HEK293 (cell line): Measurements from ENCODE around the gene TCF7L2.

Experiments used
- CTCF ChIA-PET: fragments of 350-600 bp; formaldehyde crosslinking; extraction: SDS; loops from one replicate; lab custom pipeline; 2021; ENCODE audit warnings: antibody characterized with exemption; lab: Yijun Ruan, JAX
- POLR2A ChIA-PET: fragments of 300-600 bp; formaldehyde crosslinking; extraction: SDS; loops from one replicate; lab custom pipeline; 2020; ENCODE audit warnings: antibody characterized with exemption, inconsistent platforms; lab: Yijun Ruan, JAX
- H3K27ac ChIP-seq: fragments of 200-500 bp; sonication (Bioruptor generic); 2 replicates; pipeline ENCODE4 v1.5.1; 2014; ENCODE audit warnings: low read depth, low read length, control low read depth, inconsistent platforms; ENCODE audit errors: extremely low read depth
- H3K36me3 ChIP-seq, 2 experiments: fragments of 200-500 bp in 1 of 2; sonication (Bioruptor generic) in 1 of 2; 1 replicate in 1 of 2; 2 replicates in 1 of 2; pipeline ENCODE4 v1.5.1; 2014 to 2017; ENCODE audit warnings: inconsistent platforms in 2 of 2, low read length in 2 of 2; ENCODE audit not compliant: control insufficient read depth in 2 of 2, insufficient read depth in 1 of 2
- H3K4me1 ChIP-seq: fragments of 200-500 bp; sonication (Bioruptor generic); 2 replicates; pipeline ENCODE4 v1.5.1; 2014; ENCODE audit warnings: mild to moderate bottlenecking, low read length, inconsistent platforms; ENCODE audit not compliant: control insufficient read depth, insufficient read depth
- H3K4me3 ChIP-seq: 2 replicates; pipeline ENCODE4 v1.5.1; 2011; ENCODE audit warnings: low read depth, mild to moderate bottlenecking, control low read depth, low read length, moderate library complexity
- H3K9me3 ChIP-seq: fragments of 200-500 bp; sonication (Bioruptor generic); 2 replicates; pipeline ENCODE4 v1.5.1; 2014; ENCODE audit warnings: low read depth, low read length, inconsistent platforms; ENCODE audit not compliant: control insufficient read depth, insufficient read depth
- GFI1B ChIP-seq: fragments of 450-650 bp; formaldehyde crosslinking; IDR thresholded peaks from 2 replicates; pipeline ENCODE4 v1.5.1; 2016; ENCODE audit warnings: missing biosample characterization, missing genetic modification characterization
- GLIS2 ChIP-seq: fragments of 450-650 bp; formaldehyde crosslinking; IDR thresholded peaks from 2 replicates; pipeline ENCODE4 v1.5.1; 2016; ENCODE audit warnings: missing biosample characterization, missing genetic modification characterization
- MEIS1 ChIP-seq: sonication (generic); formaldehyde crosslinking; IDR thresholded peaks from 2 replicates; pipeline ENCODE4 v1.8.1; 2022; ENCODE audit warnings: missing genetic modification reagents, mild to moderate bottlenecking, borderline replicate concordance
- SP3 ChIP-seq: fragments of 450-650 bp; formaldehyde crosslinking; IDR thresholded peaks from 2 replicates; pipeline ENCODE4 v1.5.1; 2016; ENCODE audit warnings: missing biosample characterization, missing genetic modification characterization
- TRIM28 ChIP-seq: IDR thresholded peaks from 2 replicates; pipeline ENCODE4 v1.6.1; 2011; ENCODE audit warnings: low read length, control low read depth, borderline replicate concordance
- ZBTB10 ChIP-seq: fragments of 450-650 bp; formaldehyde crosslinking; IDR thresholded peaks from 2 replicates; pipeline ENCODE4 v1.5.1; 2016; ENCODE audit warnings: missing biosample characterization, missing genetic modification characterization
- ZNF211 ChIP-seq: fragments of 450-650 bp; formaldehyde crosslinking; IDR thresholded peaks from 2 replicates; pipeline ENCODE4 v1.5.1; 2016; ENCODE audit warnings: low read depth, missing biosample characterization, missing genetic modification characterization
- ZNF23 ChIP-seq: fragments of 450-650 bp; formaldehyde crosslinking; IDR thresholded peaks from 2 replicates; pipeline ENCODE4 v1.5.1; 2016; ENCODE audit warnings: missing biosample characterization, missing genetic modification characterization, borderline replicate concordance
- ZNF280D ChIP-seq: fragments of 450-650 bp; formaldehyde crosslinking; IDR thresholded peaks from 2 replicates; pipeline ENCODE4 v1.5.1; 2016; ENCODE audit warnings: missing biosample characterization, missing genetic modification characterization
- ZNF302 ChIP-seq: fragments of 450-650 bp; formaldehyde crosslinking; IDR thresholded peaks from 2 replicates; pipeline ENCODE4 v1.5.1; 2016; ENCODE audit warnings: missing biosample characterization, missing genetic modification characterization, low read depth
- ZNF341 ChIP-seq: fragments of 450-650 bp; formaldehyde crosslinking; IDR thresholded peaks from 2 replicates; pipeline ENCODE4; 2016; ENCODE audit warnings: low read depth, missing biosample characterization, missing genetic modification characterization
- ZNF366 ChIP-seq: fragments of 450-650 bp; formaldehyde crosslinking; conservative IDR thresholded peaks from 2 replicates; pipeline ENCODE4 v1.5.1; 2016; ENCODE audit warnings: missing biosample characterization, missing genetic modification characterization
- ZNF433 ChIP-seq: fragments of 450-650 bp; formaldehyde crosslinking; IDR thresholded peaks from 2 replicates; pipeline ENCODE4 v1.5.1; 2016; ENCODE audit warnings: missing biosample characterization, missing genetic modification characterization, low read depth
- ZNF571 ChIP-seq: fragments of 450-650 bp; formaldehyde crosslinking; IDR thresholded peaks from 2 replicates; pipeline ENCODE4 v1.5.0; 2017; ENCODE audit warnings: missing biosample characterization, missing genetic modification characterization
- ZNF777 ChIP-seq: fragments of 450-650 bp; formaldehyde crosslinking; IDR thresholded peaks from 2 replicates; pipeline ENCODE4 v1.5.1; 2017; ENCODE audit warnings: missing biosample characterization, missing genetic modification characterization, borderline replicate concordance
- ZSCAN16 ChIP-seq: fragments of 450-650 bp; formaldehyde crosslinking; IDR thresholded peaks from 2 replicates; pipeline ENCODE4 v1.5.1; 2016; ENCODE audit warnings: missing biosample characterization, missing genetic modification characterization
- TF ChIP-seq, protein P1 (sequence below): fragments of 450-650 bp; formaldehyde crosslinking; IDR thresholded peaks from 2 replicates; pipeline ENCODE4 v1.5.1; 2016; ENCODE audit warnings: missing biosample characterization, missing genetic modification characterization
- TF ChIP-seq, protein P2 (sequence below): fragments of 450-650 bp; formaldehyde crosslinking; IDR thresholded peaks from 2 replicates; pipeline ENCODE4 v1.5.1; 2016; ENCODE audit warnings: missing biosample characterization, missing genetic modification characterization
- TF ChIP-seq, protein P3 (sequence below): fragments of 450-650 bp; formaldehyde crosslinking; IDR thresholded peaks from 2 replicates; pipeline ENCODE4 v1.5.1; 2016; ENCODE audit warnings: missing biosample characterization, missing genetic modification characterization, low read depth
- TF ChIP-seq, protein P4 (sequence below): fragments of 450-650 bp; formaldehyde crosslinking; IDR thresholded peaks from 2 replicates; pipeline ENCODE4 v1.5.1; 2016; ENCODE audit warnings: missing biosample characterization, missing genetic modification characterization

TCF7L2 gene

DNA sequence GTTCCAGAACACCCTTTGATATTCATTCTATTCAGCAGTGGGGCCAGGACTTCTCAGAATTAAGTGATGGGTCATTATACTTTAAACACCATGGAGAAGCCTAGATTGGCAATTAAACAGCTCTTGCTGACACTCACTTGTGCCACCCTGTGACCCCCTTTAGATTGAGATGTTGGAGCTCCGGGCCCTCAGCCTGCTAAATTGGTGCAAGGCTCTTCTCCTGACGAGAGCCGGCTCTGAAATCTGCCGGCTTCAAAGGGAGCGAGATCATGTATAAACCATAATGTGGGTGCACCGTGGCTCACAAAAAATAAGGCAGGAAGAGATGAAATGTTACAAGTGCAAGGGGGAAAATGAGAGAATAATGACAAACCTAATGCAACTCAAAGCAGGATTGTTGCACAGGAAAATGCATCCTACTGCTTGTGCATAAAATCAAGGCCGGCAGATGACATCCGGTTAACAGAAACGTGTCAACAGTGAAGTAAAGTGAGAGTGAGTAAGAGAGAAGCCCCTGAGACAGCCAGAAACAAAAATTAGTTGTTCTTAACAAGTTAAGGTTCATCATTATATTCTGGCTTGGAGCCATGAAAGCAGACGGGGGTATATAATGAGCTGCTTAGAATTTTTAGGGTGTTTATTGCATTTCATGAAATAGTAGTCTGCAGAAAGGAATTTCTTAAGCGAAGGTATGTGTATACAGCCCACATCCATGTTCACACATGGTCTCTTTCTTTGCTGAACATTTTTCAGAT, 198.2 kb downstream of the TCF7L2 start:
- no peaks in the 10 kb centered on the region for H3K9me3 ChIP-seq
- no peaks in the 10 kb centered on the region for H3K4me1 ChIP-seq
- POLR2A ChIA-PET = no interaction called here
- TF ChIP-seq SP3 (tag by site-specific recombination) = no peak
- TF ChIP-seq ZNF366 = no peak
- TF ChIP-seq GFI1B = no peak
- TF ChIP-seq, protein P1, sequence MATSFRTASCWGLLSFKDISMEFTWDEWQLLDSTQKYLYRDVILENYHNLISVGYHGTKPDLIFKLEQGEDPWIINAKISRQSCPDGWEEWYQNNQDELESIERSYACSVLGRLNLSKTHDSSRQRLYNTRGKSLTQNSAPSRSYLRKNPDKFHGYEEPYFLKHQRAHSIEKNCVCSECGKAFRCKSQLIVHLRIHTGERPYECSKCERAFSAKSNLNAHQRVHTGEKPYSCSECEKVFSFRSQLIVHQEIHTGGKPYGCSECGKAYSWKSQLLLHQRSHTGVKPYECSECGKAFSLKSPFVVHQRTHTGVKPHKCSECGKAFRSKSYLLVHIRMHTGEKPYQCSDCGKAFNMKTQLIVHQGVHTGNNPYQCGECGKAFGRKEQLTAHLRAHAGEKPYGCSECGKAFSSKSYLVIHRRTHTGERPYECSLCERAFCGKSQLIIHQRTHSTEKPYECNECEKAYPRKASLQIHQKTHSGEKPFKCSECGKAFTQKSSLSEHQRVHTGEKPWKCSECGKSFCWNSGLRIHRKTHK = no peak
- no peak for TF ChIP-seq TRIM28
- no peak for TF ChIP-seq GLIS2 (tag by site-specific recombination)
- TF ChIP-seq ZNF433 (tag by site-specific recombination) = no peak
- TF ChIP-seq, protein P2, sequence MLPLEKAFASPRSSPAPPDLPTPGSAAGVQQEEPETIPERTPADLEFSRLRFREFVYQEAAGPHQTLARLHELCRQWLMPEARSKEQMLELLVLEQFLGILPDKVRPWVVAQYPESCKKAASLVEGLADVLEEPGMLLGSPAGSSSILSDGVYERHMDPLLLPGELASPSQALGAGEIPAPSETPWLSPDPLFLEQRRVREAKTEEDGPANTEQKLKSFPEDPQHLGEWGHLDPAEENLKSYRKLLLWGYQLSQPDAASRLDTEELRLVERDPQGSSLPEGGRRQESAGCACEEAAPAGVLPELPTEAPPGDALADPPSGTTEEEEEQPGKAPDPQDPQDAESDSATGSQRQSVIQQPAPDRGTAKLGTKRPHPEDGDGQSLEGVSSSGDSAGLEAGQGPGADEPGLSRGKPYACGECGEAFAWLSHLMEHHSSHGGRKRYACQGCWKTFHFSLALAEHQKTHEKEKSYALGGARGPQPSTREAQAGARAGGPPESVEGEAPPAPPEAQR (tag by site-specific recombination) = no peak
- TF ChIP-seq ZBTB10 (tag by site-specific recombination) = no peak
- no peak for TF ChIP-seq ZNF571 (tag by site-specific recombination)
- no peak for TF ChIP-seq ZSCAN16 (tag by site-specific recombination)
- TF ChIP-seq ZNF302 (tag by site-specific recombination) = no peak
- TF ChIP-seq, protein P3, sequence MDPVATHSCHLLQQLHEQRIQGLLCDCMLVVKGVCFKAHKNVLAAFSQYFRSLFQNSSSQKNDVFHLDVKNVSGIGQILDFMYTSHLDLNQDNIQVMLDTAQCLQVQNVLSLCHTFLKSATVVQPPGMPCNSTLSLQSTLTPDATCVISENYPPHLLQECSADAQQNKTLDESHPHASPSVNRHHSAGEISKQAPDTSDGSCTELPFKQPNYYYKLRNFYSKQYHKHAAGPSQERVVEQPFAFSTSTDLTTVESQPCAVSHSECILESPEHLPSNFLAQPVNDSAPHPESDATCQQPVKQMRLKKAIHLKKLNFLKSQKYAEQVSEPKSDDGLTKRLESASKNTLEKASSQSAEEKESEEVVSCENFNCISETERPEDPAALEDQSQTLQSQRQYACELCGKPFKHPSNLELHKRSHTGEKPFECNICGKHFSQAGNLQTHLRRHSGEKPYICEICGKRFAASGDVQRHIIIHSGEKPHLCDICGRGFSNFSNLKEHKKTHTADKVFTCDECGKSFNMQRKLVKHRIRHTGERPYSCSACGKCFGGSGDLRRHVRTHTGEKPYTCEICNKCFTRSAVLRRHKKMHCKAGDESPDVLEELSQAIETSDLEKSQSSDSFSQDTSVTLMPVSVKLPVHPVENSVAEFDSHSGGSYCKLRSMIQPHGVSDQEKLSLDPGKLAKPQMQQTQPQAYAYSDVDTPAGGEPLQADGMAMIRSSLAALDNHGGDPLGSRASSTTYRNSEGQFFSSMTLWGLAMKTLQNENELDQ (tag by site-specific recombination) = no peak
- no peak for TF ChIP-seq ZNF23 (tag by site-specific recombination)
- TF ChIP-seq MEIS1 (CRISPR knock-in tag) = no peak
- no peak for TF ChIP-seq ZNF777 (tag by site-specific recombination)
- no peak for TF ChIP-seq ZNF211 (tag by site-specific recombination)
- TF ChIP-seq, all 188 proteins: peak for 0
- no peak overlapping the region for H3K4me3 ChIP-seq
- CTCF ChIA-PET = interaction anchor here (0.7 to 1.0 kb wide), 3 partner anchors 36 to 425 kb away, joined by 3 to 4 read pairs (median 3); no protein-coding TSS in a partner anchor
- peaks cover 23 to 89% of the 10 kb centered on the region in 2 experiments for H3K36me3 ChIP-seq
- H3K27ac ChIP-seq = no peak overlapping the region

DNA sequence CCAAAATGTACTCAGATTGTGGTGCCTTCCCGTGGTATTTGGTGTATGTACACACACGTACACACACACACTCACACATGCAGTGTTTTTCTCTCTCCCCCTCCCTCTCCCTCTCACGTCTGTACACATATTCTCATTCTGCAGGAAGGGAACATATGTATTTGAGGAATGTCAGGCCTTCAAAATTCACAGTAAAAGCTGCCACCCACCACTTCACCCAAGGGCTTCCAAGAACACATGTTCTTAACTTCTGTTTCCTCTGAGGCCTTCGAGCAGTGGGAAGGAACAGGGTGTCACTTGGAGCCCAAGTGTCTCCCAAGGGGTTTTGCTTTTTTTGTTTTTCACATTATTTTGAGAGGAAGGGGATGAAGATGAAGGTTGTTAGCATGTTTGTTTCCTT, 198.9 kb downstream of the TCF7L2 start:
- Histone ChIP-seq H3K4me1 (no peaks in the 10 kb centered on the region), H3K36me3 (peaks cover 24 to 89% of the 10 kb centered on the region in 2 experiments), H3K9me3 (no peaks in the 10 kb centered on the region), H3K27ac (no peak overlapping the region), H3K4me3 (no peak overlapping the region)
- ChIA-PET POLR2A (no interaction called here), CTCF (no interaction called here)
- TF ChIP-seq ZNF280D (no peak), ZNF341 (tag by site-specific recombination) (no peak)
- TF ChIP-seq, protein P4, sequence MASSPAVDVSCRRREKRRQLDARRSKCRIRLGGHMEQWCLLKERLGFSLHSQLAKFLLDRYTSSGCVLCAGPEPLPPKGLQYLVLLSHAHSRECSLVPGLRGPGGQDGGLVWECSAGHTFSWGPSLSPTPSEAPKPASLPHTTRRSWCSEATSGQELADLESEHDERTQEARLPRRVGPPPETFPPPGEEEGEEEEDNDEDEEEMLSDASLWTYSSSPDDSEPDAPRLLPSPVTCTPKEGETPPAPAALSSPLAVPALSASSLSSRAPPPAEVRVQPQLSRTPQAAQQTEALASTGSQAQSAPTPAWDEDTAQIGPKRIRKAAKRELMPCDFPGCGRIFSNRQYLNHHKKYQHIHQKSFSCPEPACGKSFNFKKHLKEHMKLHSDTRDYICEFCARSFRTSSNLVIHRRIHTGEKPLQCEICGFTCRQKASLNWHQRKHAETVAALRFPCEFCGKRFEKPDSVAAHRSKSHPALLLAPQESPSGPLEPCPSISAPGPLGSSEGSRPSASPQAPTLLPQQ (tag by site-specific recombination) = no peak
